Activated CD8-positive, alpha-beta T cell treated with anti-CD3 and anti-CD28 coated beads for 36 hours (primary cell): Measurements from ENCODE around the gene OR5M3. TPM values are rescaled to one million over a fixed set of nuclear protein-coding genes. Genes with fewer than 3 reads are reported as not detected.

Source experiments
- ATAC-seq: fragments of 200-7000 bp; cut with Tn5 transposase; one replicate; pipeline ENCODE4 v1.10.0; 2021; ENCODE audit warnings: mild to moderate bottlenecking, moderate library complexity
- CTCF ChIA-PET: fragments of 350-600 bp; sonication (Branson Sonifier 250); formaldehyde crosslinking; loops from one replicate; lab custom pipeline; 2021; ENCODE audit warnings: antibody characterized with exemption; lab: Charles Lee
- POLR2A ChIA-PET: fragments of 350-600 bp; sonication (Branson Sonifier 250); formaldehyde crosslinking; loops from one replicate; lab custom pipeline; 2021; ENCODE audit warnings: antibody characterized with exemption; lab: Charles Lee
- DNase-seq: peaks from one replicate; pipeline ENCODE4 v3.0.0-alpha.2; 2020
- H3K27ac Mint-ChIP-seq: one replicate; pipeline ENCODE4 v1.8.0; 2021; ENCODE audit warnings: mild to moderate bottlenecking, mixed read lengths
- H3K27me3 Mint-ChIP-seq: one replicate; pipeline ENCODE4 v1.8.0; 2021; ENCODE audit warnings: mixed read lengths
- H3K36me3 Mint-ChIP-seq: one replicate; pipeline ENCODE4 v1.8.0; 2021; ENCODE audit warnings: low read depth, mixed read lengths
- H3K4me1 Mint-ChIP-seq: one replicate; pipeline ENCODE4 v1.8.0; 2021; ENCODE audit warnings: low read depth, mixed read lengths
- H3K4me3 Mint-ChIP-seq: one replicate; pipeline ENCODE4 v1.8.0; 2021; ENCODE audit warnings: mild to moderate bottlenecking, moderate library complexity, mixed read lengths
- H3K9me3 Mint-ChIP-seq: one replicate; pipeline ENCODE4 v1.8.0; 2021; ENCODE audit warnings: mixed read lengths
- CTCF ChIP-seq: fragments of 200-600 bp; IDR thresholded peaks from one replicate; pipeline ENCODE4 v1.8.0; 2022; ENCODE audit warnings: antibody characterized with exemption, mild to moderate bottlenecking
- intact Hi-C: fragments of 100-400 bp; cut with micrococcal nuclease; formaldehyde crosslinking; loops from one replicate; pipeline ENCODE4 v1.10.0; 2022
- total RNA-seq, 2 experiments: library from RNA; stranded (reverse); gene quantifications; one replicate each; pipeline ENCODE4 v1.2.3, GENCODE V29; 2021

OR5M3 gene
- total RNA-seq, 2 experiments from 2014 or later, result not detected

- Mint-ChIP-seq H3K4me1 (no peaks in the 10 kb centered on the region), H3K36me3 (no peaks in the 10 kb centered on the region), H3K9me3 (peaks cover 8% of the 10 kb centered on the region), H3K4me3 (no peak overlapping the region), H3K27ac (no peak overlapping the region), H3K27me3 (no peaks in the 10 kb centered on the region)
- DNase-seq (no peak), ATAC-seq (no peak)
- no peak for TF ChIP-seq CTCF
- intact Hi-C loops, result no loop called here
- ChIA-PET CTCF (no interaction called here), POLR2A (no interaction called here)
These were observed 22.0 kb upstream of the OR5M3 start for GRCh38 chr11:56495117-56495516.

- H3K4me3 Mint-ChIP-seq, result no peak within 1 kb of the TSS
- no peak for TF ChIP-seq CTCF
- intact Hi-C loops, result no loop called here
- no peaks in the 10 kb centered on the region for H3K4me1 Mint-ChIP-seq
- CTCF ChIA-PET, result no interaction called here
- ATAC-seq (no peak), DNase-seq (no peak)
- H3K9me3 Mint-ChIP-seq, result peaks cover 6% of the 10 kb centered on the region
- H3K36me3 Mint-ChIP-seq, result no peaks in the 10 kb centered on the region
- POLR2A ChIA-PET, result no interaction called here
- no peak within 1 kb of the TSS for H3K27ac Mint-ChIP-seq
- H3K27me3 Mint-ChIP-seq, result no peaks in the 10 kb centered on the region
These were observed 18.1 kb upstream of the OR5M3 start, which contains the start of gene OR5M8 for GRCh38 chr11:56491270-56491669. Gene OR5M8 (minus strand): TSS chr11:56491370. CDS start chr11:56491370, 0 bp downstream.

- Mint-ChIP-seq H3K27ac (no peak overlapping the region), H3K4me3 (no peak overlapping the region), H3K27me3 (no peaks in the 10 kb centered on the region), H3K36me3 (no peaks in the 10 kb centered on the region), H3K4me1 (no peaks in the 10 kb centered on the region), H3K9me3 (peaks cover 6% of the 10 kb centered on the region)
- no peak for ATAC-seq
- intact Hi-C loops, result no loop called here
- CTCF ChIA-PET, result no interaction called here
- POLR2A ChIA-PET, result no interaction called here
- TF ChIP-seq CTCF, result no peak
- DNase-seq, result no peak
These were observed 13.6 kb upstream of the OR5M3 start for GRCh38 chr11:56486801-56487200.

- ATAC-seq, result no peak
- no peak for DNase-seq
- CTCF ChIA-PET, result no interaction called here
- peaks cover 14% of the 10 kb centered on the region for H3K9me3 Mint-ChIP-seq
- intact Hi-C loops, result no loop called here
- POLR2A ChIA-PET, result no interaction called here
- no peaks in the 10 kb centered on the region for H3K4me1 Mint-ChIP-seq
- no peak overlapping the region for H3K4me3 Mint-ChIP-seq
- H3K27me3 Mint-ChIP-seq, result no peaks in the 10 kb centered on the region
- no peak overlapping the region for H3K27ac Mint-ChIP-seq
- H3K36me3 Mint-ChIP-seq, result no peaks in the 10 kb centered on the region
- TF ChIP-seq CTCF, result no peak
These were observed 1.6 kb upstream of the OR5M3 start for GRCh38 chr11:56474729-56475235.

GRCh38 chr11:56457076-56457475 is 16.1 kb downstream of the OR5M3 start:
- Mint-ChIP-seq H3K36me3 (no peaks in the 10 kb centered on the region), H3K4me1 (no peaks in the 10 kb centered on the region), H3K9me3 (peaks cover 11% of the 10 kb centered on the region), H3K4me3 (no peak overlapping the region), H3K27ac (no peak overlapping the region), H3K27me3 (no peaks in the 10 kb centered on the region)
- ChIA-PET CTCF (no interaction called here), POLR2A (no interaction called here)
- no peak for ATAC-seq
- no peak for TF ChIP-seq CTCF
- no peak for DNase-seq
- intact Hi-C loops, result no loop called here
